ENCODE data around the gene TMEM169. TPM values are rescaled to one million over a fixed set of nuclear protein-coding genes. Genes with fewer than 3 reads are reported as not detected.

The TMEM169 gene
- 0.15 TPM for total RNA-seq
- long read RNA-seq: 0 reads

GRCh38 chr2:216081487-216082116, at the start of gene TMEM169, which contains the start of gene PECR:
TMEM169 (plus strand) TSS chr2:216081919; CDS start chr2:216095964, 14,045 bp downstream.
PECR (minus strand) TSS chr2:216081809; CDS start chr2:216081741, 68 bp downstream.
- ATAC-seq: peak; percentile 100
- DNase-seq: peak; percentile 90
- intact Hi-C loops (cut with micrococcal nuclease): no loop called here

- intact Hi-C loops (cut with micrococcal nuclease): no loop called here
- DNase-seq: no peak
- ATAC-seq: no peak
Measured at GRCh38 chr2:216031960-216032689, 49.6 kb upstream of the TMEM169 start.

DNA sequence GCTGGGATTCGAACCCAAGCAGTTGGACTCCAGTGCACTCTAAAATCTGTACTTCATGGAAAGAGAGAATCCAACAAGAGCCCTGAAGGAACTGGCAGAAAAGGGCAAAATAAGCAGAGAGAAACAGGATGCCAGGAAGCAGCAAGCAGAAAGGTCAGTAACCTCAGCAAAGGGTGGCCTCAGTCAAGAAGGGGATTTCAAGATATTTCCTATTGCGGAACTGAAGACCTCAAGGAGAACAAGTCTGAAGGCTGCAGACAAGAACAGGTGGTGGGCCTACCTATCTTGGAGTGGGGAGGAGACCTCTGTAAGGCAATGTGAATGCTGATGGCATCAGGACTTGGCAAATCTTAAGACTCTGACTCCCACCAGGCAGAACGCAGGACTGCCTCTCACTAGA, 48.3 kb upstream of the TMEM169 start:
- DNase-seq (no peak), ATAC-seq (no peak)
- intact Hi-C loops (cut with micrococcal nuclease): no loop called here

DNA sequence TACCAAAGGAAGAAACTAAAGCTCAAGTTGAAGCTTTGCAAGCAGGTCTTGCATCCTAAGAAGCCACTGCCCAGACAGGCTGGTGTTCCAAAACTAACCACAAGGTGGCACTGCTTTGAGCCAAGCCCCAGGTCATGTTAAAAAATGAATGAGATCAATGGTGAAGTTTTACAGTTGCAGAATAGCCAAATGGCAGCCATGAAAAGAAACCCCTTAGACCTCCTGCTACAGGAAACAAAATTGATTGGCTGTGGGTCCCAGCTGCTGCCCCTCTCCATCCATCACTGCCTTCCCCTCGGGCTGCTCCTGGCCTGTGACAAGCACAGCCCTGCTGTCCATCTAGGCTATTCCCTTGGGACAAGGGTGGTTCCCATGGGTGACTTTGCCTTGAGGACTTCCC, 47.7 kb upstream of the TMEM169 start:
- intact Hi-C loops (cut with micrococcal nuclease): no loop called here
- ATAC-seq (peak; percentile 63), DNase-seq (peak; percentile 48)

GRCh38 chr2:216039918-216040317, 41.8 kb upstream of the TMEM169 start:
- ATAC-seq (no peak), DNase-seq (no peak)
- intact Hi-C loops (cut with micrococcal nuclease): no loop called here

- no peak for ATAC-seq
- intact Hi-C loops (cut with micrococcal nuclease): no loop called here
Measured at GRCh38 chr2:216041438-216041837, 40.3 kb upstream of the TMEM169 start.

DNA sequence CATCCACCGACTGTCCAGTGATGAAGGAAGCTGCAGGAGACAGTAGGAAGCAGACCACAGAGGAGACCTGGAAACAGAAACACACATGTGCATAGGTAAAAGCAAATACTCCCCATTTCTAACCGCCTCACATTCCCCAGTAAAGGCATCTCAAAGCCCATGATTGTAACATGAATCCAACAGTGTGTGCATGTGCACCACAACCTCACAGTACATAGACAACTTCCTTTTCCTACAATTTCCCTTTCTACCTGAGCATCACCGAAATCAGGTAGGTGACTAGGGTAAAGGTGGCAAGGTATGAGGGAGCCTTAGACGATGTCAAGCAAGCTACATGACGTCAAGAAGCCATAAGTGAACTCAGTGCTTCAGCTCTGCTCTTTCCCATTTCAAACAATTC, 37.8 kb upstream of the TMEM169 start:
- ATAC-seq: no peak
- DNase-seq: no peak
- intact Hi-C loops (cut with micrococcal nuclease): no loop called here

More at GRCh38 chr2:216041438-216041837, 40.3 kb upstream of the TMEM169 start:
- no peak for DNase-seq

DNA sequence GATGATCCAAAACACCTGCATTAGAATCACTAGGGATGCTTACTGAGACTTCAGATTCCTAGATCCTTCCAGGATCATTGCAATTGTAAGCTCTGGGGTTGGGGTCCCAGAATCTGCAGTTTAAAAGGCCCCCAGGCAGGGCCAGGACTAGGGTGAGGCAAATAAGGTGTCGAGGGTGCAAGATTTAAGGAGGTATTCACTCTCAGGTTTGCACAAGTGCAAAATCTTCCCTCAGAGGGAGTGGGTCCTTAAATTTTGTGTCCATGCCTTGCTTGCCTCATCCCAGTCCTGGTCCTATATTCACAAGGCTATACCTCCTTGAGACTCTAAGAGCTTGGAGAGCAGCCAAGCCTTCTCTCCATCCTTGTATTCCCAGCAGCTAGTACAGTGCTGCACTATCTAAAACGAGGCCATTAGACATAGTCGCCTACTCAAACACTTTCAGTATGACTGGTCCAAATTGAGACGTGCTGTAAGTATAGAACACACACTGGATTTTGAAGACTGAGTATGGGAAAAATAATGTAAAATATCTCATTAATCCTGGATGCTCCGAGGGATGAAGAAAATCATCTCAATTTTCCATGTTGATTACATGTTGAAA, 36.7 kb upstream of the TMEM169 start:
- intact Hi-C loops (cut with micrococcal nuclease): no loop called here

GRCh38 chr2:216047397-216047796, 34.3 kb upstream of the TMEM169 start:
- intact Hi-C loops (cut with micrococcal nuclease): no loop called here
- ATAC-seq (no peak), DNase-seq (no peak)

More for the DNA sequence above, 36.7 kb upstream of the TMEM169 start:
- ATAC-seq (no peak), DNase-seq (no peak)

DNA sequence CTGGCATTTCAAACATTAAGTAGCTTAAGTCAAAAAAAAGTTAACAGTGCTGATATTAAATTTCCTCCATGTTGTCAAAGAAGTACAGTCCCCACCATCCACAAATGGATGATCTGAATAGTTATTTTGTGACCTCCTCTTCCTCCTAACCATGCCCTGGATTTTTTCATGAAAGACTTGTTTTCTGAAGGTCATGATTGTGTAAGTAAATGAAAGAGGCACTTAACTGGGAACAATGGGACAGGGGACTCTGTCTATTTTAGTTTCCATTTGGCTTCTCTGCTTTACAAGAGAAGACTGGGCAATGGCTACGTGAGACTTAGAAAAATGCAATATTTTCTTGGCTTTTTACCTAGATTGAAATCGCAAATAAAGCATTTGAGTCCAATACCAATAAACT, 32.3 kb upstream of the TMEM169 start:
- no peak for ATAC-seq
- intact Hi-C loops (cut with micrococcal nuclease): no loop called here
- DNase-seq: no peak

DNA sequence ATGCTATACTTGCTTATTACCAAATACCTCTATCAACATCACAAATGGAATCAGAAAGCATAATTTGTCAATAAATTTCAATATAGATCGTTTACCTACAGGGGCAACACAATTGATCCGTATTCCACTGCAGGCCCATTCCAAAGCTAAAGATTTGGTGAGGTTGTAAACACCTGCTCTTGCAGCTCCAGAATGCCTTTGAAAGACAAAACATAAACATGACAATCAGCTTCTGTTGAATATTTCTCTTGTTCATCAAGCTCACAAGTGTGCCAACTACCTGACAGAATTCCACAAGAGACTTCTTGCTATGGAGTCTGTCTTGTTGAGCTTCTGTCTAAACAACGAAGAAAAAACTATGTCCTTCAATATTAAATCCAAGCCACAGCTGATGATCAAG, 30.4 kb upstream of the TMEM169 start:
- no peak for ATAC-seq
- no peak for DNase-seq
- intact Hi-C loops (cut with micrococcal nuclease): no loop called here

DNA sequence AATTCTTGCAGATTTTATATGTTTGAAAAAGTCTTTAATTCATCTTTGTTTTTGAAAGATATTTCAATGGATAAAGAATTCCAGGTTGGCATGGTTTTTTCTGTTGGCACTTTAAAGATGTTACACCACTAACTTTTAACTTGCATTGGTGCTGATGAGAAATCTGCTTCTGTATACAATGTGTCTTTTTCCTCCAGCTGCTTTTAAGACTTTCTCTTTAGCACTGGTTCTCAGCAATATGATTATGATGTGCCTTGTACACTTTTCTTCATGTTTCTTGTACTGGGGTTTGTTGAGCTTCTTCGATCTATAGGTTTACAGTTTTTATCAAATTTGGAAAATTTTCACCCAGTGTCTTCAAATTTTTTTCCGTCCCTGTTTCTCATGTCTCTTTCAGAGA, 29.3 kb upstream of the TMEM169 start:
- ATAC-seq (no peak), DNase-seq (no peak)
- intact Hi-C loops (cut with micrococcal nuclease): no loop called here

DNA sequence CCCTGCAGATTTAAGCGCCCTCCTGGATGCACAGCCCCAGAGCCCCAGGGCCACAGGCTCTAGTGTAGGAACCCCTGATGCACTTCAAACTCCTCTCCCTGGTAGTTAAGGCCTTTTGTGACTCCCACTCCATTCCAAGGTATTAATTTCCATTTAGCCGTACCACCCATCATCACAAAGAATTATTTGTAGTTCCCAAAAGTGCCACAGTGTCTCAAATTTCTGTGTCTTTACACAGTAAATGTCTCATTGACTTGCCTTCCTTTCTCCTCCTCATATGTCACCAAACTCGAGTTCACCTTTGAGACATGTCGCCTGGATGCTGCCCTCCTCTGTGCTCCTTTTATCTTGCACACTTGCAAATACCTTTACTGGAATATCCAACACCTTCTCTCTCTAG, 26.0 kb upstream of the TMEM169 start:
- intact Hi-C loops (cut with micrococcal nuclease): no loop called here
- ATAC-seq: no peak
- DNase-seq: no peak

DNA sequence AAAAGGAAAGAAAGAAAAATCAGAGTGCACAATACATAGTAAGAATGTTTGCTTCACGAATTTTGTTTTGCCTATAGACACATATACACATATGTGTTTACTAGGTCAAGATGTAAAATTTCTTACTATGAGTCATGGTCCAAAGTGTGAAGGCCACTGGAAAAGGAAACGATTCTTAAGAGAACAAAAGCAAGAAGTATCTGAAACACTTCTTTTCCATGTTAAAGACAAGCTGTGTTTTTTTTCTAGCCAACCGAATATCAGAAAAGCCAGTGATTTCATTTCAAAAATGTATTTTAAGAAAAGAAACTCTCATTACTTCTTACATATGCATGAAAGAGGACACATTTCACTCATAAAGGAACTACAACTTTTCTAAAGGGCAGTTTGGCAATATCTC, 25.0 kb upstream of the TMEM169 start:
- no peak for ATAC-seq
- no peak for DNase-seq
- intact Hi-C loops (cut with micrococcal nuclease): no loop called here

DNA sequence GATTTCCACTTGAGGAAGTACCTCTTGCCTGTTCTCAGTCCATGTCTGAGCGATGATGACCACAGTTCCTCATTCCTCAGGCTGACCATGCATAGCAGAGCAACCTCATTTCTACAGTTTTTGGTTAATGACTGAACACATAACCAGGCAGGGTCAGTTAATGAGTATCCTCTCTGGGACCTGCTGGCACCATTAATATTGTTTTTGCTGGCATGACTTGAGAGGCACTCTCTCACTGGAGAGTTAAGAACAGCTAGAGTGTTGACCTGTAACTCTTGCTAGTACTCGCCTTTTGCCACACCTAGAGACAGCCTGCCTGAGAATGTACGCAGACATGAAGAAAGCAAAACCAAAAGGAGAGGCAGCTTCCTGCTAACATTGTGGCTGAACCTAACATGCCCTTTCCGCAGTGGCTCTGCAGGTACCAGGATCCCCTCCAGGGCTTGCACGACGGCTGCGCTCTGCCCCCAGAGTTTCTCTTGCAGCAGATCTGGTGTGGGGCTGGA, 24.0 kb upstream of the TMEM169 start:
- DNase-seq (no peak), ATAC-seq (no peak)
- intact Hi-C loops (cut with micrococcal nuclease): no loop called here

- DNase-seq (no peak), ATAC-seq (no peak)
- intact Hi-C loops (cut with micrococcal nuclease): no loop called here
Measured at GRCh38 chr2:216059233-216059834, 22.4 kb upstream of the TMEM169 start.

DNA sequence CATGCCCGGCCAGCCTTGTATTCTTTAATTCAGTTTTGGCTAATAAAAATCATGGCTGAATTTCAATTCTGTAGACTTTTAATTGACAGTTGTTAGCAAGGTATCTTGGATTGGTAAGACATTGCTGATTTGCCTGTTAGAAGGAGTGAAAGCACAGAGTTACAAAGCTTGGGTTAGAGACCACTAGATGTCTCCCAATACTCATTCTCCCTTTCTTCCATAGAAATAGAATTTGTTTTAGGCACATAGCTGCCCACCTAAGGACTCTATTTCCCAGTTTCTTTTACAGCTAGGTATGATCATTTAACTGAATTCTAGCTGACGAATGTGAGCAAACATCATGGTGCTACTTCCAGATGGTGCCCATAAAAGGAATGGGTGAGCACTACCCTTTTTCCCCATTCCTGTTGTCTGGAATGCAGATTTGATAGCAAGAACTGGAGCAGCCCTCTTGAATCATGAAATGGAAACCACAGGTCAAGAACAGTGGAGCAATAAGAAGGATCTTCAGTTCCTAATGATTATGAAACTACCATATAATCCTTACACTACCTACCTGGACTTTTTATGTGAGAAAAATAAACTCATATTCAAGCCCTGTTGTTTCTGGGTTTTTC, 17.6 kb upstream of the TMEM169 start:
- DNase-seq: no peak
- ATAC-seq: no peak
- intact Hi-C loops (cut with micrococcal nuclease): no loop called here

DNA sequence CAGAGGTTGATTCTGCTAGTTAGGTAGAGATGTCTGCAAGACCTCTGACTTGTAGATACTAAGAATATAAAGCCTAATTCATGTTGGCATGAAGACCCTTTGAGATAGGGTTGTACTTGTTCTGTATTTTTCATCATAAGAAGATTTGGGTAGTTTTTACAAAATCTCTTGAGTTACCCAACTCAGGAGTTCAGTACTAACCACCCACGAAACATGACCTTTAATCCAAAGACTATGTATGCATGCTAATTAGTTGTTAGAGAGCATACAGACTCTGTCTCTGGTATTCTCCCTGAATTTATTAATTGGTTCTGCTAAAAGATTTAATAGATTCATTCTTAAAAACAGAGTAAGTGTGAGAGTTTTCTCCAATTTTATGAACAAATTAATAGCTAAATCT, 17.1 kb upstream of the TMEM169 start:
- DNase-seq (no peak), ATAC-seq (no peak)
- intact Hi-C loops (cut with micrococcal nuclease): no loop called here

DNA sequence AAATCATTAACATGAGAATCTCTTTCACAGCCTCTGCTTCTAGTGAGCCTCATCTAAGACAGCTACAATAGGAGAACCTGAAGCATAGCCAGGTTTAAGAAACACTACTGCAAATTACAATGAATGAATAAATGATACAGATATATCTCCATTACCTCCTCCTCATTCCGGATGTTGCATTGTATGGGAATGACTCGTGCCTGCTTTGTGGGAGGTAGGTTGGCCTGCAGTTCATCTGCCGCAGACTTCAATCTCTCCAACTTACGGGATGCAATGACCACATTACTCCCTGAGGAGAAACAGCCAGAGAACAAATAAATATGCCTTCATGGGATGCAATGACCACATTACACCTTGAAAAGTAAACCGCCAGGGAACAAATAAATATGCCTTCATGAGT, 15.5 kb upstream of the TMEM169 start:
- DNase-seq: no peak
- intact Hi-C loops (cut with micrococcal nuclease): no loop called here
- ATAC-seq: no peak

DNA sequence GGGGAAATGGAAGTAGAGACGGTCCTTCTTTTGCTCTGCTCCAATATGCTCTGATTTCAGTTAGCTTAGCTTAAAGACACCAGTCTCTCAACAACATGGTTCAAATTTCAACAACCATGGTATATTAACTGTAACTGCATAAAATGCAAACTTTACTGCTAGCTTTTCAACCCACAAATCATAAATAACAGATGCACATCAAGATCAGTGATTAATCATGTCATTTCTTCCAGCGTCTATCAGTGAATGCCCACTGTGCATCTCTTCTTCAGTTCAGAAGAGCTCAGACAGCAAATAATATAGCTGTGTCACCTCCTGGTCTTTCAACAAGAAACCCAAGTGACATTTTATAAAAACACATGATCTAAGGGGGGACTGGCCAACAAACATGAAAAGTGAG, 12.7 kb upstream of the TMEM169 start:
- DNase-seq (no peak), ATAC-seq (no peak)
- intact Hi-C loops (cut with micrococcal nuclease): no loop called here
